ENCODE data around the gene LRFN3.
"Not testable (repeated sequence)": the region's sequence is repeated elsewhere in the genome, so short reads cannot be mapped to it uniquely, and the experiment has no call there.

LRFN3 gene

GRCh38 chr19:35943321-35944301, 7.4 kb downstream of the LRFN3 start:
- Histone ChIP-seq H3K9ac (ENCODE audit: low read depth, low read length) (no peak overlapping the region), H3K9me3 (replicated peaks; ENCODE audit: low read length) (no peaks in the 10 kb centered on the region), H3K4me2 (ENCODE audit: low read length) (no peak overlapping the region), H3K4me3 (ENCODE audit: low read length) (no peak overlapping the region), H3K27me3 (ENCODE audit: control insufficient read depth, insufficient read depth, low read length) (no peaks in the 10 kb centered on the region), H3K36me3 (ENCODE audit: insufficient read depth, low read length) (peaks cover 7% of the 10 kb centered on the region), H3K4me1 (ENCODE audit: control insufficient read depth, insufficient read depth, low read length) (peaks cover under 1% of the 10 kb centered on the region)

GRCh38 chr19:35944556-35944955, 8.4 kb downstream of the LRFN3 start:
- Histone ChIP-seq H3K4me3 (ENCODE audit: low read length) (no peak overlapping the region), H3K36me3 (ENCODE audit: insufficient read depth, low read length) (peaks cover 7% of the 10 kb centered on the region), H3K9me3 (replicated peaks; ENCODE audit: low read length) (no peaks in the 10 kb centered on the region), H3K9ac (ENCODE audit: low read depth, low read length) (no peak overlapping the region), H3K4me2 (ENCODE audit: low read length) (no peak overlapping the region), H3K27me3 (ENCODE audit: control insufficient read depth, insufficient read depth, low read length) (no peaks in the 10 kb centered on the region), H3K4me1 (ENCODE audit: control insufficient read depth, insufficient read depth, low read length) (no peaks in the 10 kb centered on the region)

GRCh38 chr19:35945121-35945790, 9.1 kb downstream of the LRFN3 start:
- Histone ChIP-seq H3K9ac (ENCODE audit: low read depth, low read length) (no peak overlapping the region), H3K36me3 (ENCODE audit: insufficient read depth, low read length) (peaks cover 4% of the 10 kb centered on the region), H3K4me1 (ENCODE audit: control insufficient read depth, insufficient read depth, low read length) (no peaks in the 10 kb centered on the region), H3K27me3 (ENCODE audit: control insufficient read depth, insufficient read depth, low read length) (no peaks in the 10 kb centered on the region), H3K9me3 (replicated peaks; ENCODE audit: low read length) (no peaks in the 10 kb centered on the region), H3K4me2 (ENCODE audit: low read length) (no peak overlapping the region), H3K4me3 (ENCODE audit: low read length) (no peak overlapping the region)

- H3K9me3 ChIP-seq (replicated peaks; ENCODE audit: low read length) = no peaks in the 10 kb centered on the region
- H3K9ac ChIP-seq (ENCODE audit: low read depth, low read length) = no peak overlapping the region
- no peaks in the 10 kb centered on the region for H3K36me3 ChIP-seq (ENCODE audit: insufficient read depth, low read length)
- no peak overlapping the region for H3K4me3 ChIP-seq (ENCODE audit: low read length)
- peaks cover 6% of the 10 kb centered on the region for H3K27me3 ChIP-seq (ENCODE audit: control insufficient read depth, insufficient read depth, low read length)
- no peaks in the 10 kb centered on the region for H3K4me1 ChIP-seq (ENCODE audit: control insufficient read depth, insufficient read depth, low read length)
- no peak overlapping the region for H3K4me2 ChIP-seq (ENCODE audit: low read length)
Measured at GRCh38 chr19:35946203-35946602, 10.0 kb downstream of the LRFN3 start.

- H3K9me3 ChIP-seq (replicated peaks; ENCODE audit: low read length) = no peaks in the 10 kb centered on the region
- H3K4me2 ChIP-seq (ENCODE audit: low read length) = no peak overlapping the region
- peaks cover 15% of the 10 kb centered on the region for H3K27me3 ChIP-seq (ENCODE audit: control insufficient read depth, insufficient read depth, low read length)
- H3K36me3 ChIP-seq (ENCODE audit: insufficient read depth, low read length) = no peaks in the 10 kb centered on the region
- no peaks in the 10 kb centered on the region for H3K4me1 ChIP-seq (ENCODE audit: control insufficient read depth, insufficient read depth, low read length)
- no peak overlapping the region for H3K9ac ChIP-seq (ENCODE audit: low read depth, low read length)
- no peak overlapping the region for H3K4me3 ChIP-seq (ENCODE audit: low read length)
Measured at GRCh38 chr19:35949131-35949530, 13.0 kb downstream of the LRFN3 start.

GRCh38 chr19:35955881-35956634, 19.9 kb downstream of the LRFN3 start:
- Histone ChIP-seq H3K4me3 (ENCODE audit: low read length) (no peak overlapping the region), H3K36me3 (ENCODE audit: insufficient read depth, low read length) (no peaks in the 10 kb centered on the region), H3K27me3 (ENCODE audit: control insufficient read depth, insufficient read depth, low read length) (peaks cover 48% of the 10 kb centered on the region), H3K4me1 (ENCODE audit: control insufficient read depth, insufficient read depth, low read length) (no peaks in the 10 kb centered on the region), H3K9ac (ENCODE audit: low read depth, low read length) (no peak overlapping the region), H3K4me2 (ENCODE audit: low read length) (no peak overlapping the region), H3K9me3 (replicated peaks; ENCODE audit: low read length) (no peaks in the 10 kb centered on the region)

- H3K4me2 ChIP-seq (ENCODE audit: low read length); H3K4me1 ChIP-seq (ENCODE audit: control insufficient read depth, insufficient read depth, low read length); H3K9ac ChIP-seq (ENCODE audit: low read depth, low read length); H3K36me3 ChIP-seq (ENCODE audit: insufficient read depth, low read length); H3K9me3 ChIP-seq (replicated peaks; ENCODE audit: low read length); H3K4me3 ChIP-seq (ENCODE audit: low read length): not testable (repeated sequence)
- peaks cover 44% of the 10 kb centered on the region for H3K27me3 ChIP-seq (ENCODE audit: control insufficient read depth, insufficient read depth, low read length)
Measured at GRCh38 chr19:35957411-35957810, 21.2 kb downstream of the LRFN3 start.

- Histone ChIP-seq H3K4me3 (ENCODE audit: low read length) (no peak overlapping the region), H3K36me3 (ENCODE audit: insufficient read depth, low read length) (no peaks in the 10 kb centered on the region), H3K27me3 (ENCODE audit: control insufficient read depth, insufficient read depth, low read length) (peaks cover 44% of the 10 kb centered on the region), H3K4me1 (ENCODE audit: control insufficient read depth, insufficient read depth, low read length) (no peaks in the 10 kb centered on the region), H3K9me3 (replicated peaks; ENCODE audit: low read length) (no peaks in the 10 kb centered on the region), H3K9ac (ENCODE audit: low read depth, low read length) (no peak overlapping the region), H3K4me2 (ENCODE audit: low read length) (no peak overlapping the region)
Measured at GRCh38 chr19:35958660-35959039, 22.5 kb downstream of the LRFN3 start.

- Histone ChIP-seq H3K9me3 (replicated peaks; ENCODE audit: low read length) (no peaks in the 10 kb centered on the region), H3K4me3 (ENCODE audit: low read length) (no peak overlapping the region), H3K9ac (ENCODE audit: low read depth, low read length) (no peak overlapping the region), H3K4me2 (ENCODE audit: low read length) (no peak overlapping the region), H3K36me3 (ENCODE audit: insufficient read depth, low read length) (no peaks in the 10 kb centered on the region), H3K27me3 (ENCODE audit: control insufficient read depth, insufficient read depth, low read length) (peaks cover 39% of the 10 kb centered on the region), H3K4me1 (ENCODE audit: control insufficient read depth, insufficient read depth, low read length) (no peaks in the 10 kb centered on the region)
Measured at GRCh38 chr19:35959040-35959967, 23.1 kb downstream of the LRFN3 start.

- H3K27me3 ChIP-seq (ENCODE audit: control insufficient read depth, insufficient read depth, low read length) = peaks cover 39% of the 10 kb centered on the region
- H3K4me1 ChIP-seq (ENCODE audit: control insufficient read depth, insufficient read depth, low read length) = no peaks in the 10 kb centered on the region
- H3K9ac ChIP-seq (ENCODE audit: low read depth, low read length) = no peak overlapping the region
- no peak overlapping the region for H3K4me3 ChIP-seq (ENCODE audit: low read length)
- no peaks in the 10 kb centered on the region for H3K36me3 ChIP-seq (ENCODE audit: insufficient read depth, low read length)
- H3K9me3 ChIP-seq (replicated peaks; ENCODE audit: low read length) = no peaks in the 10 kb centered on the region
- H3K4me2 ChIP-seq (ENCODE audit: low read length) = no peak overlapping the region
Measured at GRCh38 chr19:35959968-35960320, 23.8 kb downstream of the LRFN3 start.

Data from skeletal muscle satellite cell (primary cell).